ENCODE data around the gene OR8G1. TPM values are rescaled to one million over a fixed set of nuclear protein-coding genes. Genes with fewer than 3 reads are reported as not detected.

OR8G1 gene
- not detected for total RNA-seq

- Mint-ChIP-seq H3K4me3 (no peak within 1 kb of the TSS), H3K4me1 (no peaks in the 10 kb centered on the region), H3K27me3 (no peaks in the 10 kb centered on the region), H3K36me3 (ENCODE audit: low read depth) (no peaks in the 10 kb centered on the region), H3K9me3 (no peaks in the 10 kb centered on the region), H3K27ac (no peak within 1 kb of the TSS)
- no peak for DNase-seq
- CTCF ChIA-PET, result no interaction called here
- POLR2A ChIA-PET, result no interaction called here
Observed at GRCh38 chr11:124240621-124241397, at the start of gene OR8G1. Gene OR8G1, plus strand, starts transcription at chr11:124241095. Its CDS starts 8,581 bp downstream, at chr11:124249676.

- H3K4me1 Mint-ChIP-seq, result no peaks in the 10 kb centered on the region
- DNase-seq, result no peak
- H3K27ac Mint-ChIP-seq, result no peak overlapping the region
- no peak overlapping the region for H3K4me3 Mint-ChIP-seq
- CTCF ChIA-PET, result interaction anchor here (3.9 kb wide), 1 partner anchor 123 kb away, joined by 84 read pairs; no protein-coding TSS in a partner anchor
- H3K9me3 Mint-ChIP-seq, result no peaks in the 10 kb centered on the region
- peaks cover 1% of the 10 kb centered on the region for H3K27me3 Mint-ChIP-seq
- POLR2A ChIA-PET, result no interaction called here
- H3K36me3 Mint-ChIP-seq (ENCODE audit: low read depth), result no peaks in the 10 kb centered on the region
Observed at GRCh38 chr11:124193221-124194010, 47.5 kb upstream of the OR8G1 start.

- ChIA-PET CTCF (interaction anchor here (0.7 to 3.9 kb wide), 7 partner anchors 40 to 130 kb away, joined by 3 to 84 read pairs (median 3); no protein-coding TSS in a partner anchor), POLR2A (no interaction called here)
- no peak overlapping the region for H3K4me3 Mint-ChIP-seq
- no peaks in the 10 kb centered on the region for H3K9me3 Mint-ChIP-seq
- no peak overlapping the region for H3K27ac Mint-ChIP-seq
- H3K36me3 Mint-ChIP-seq (ENCODE audit: low read depth), result no peaks in the 10 kb centered on the region
- H3K27me3 Mint-ChIP-seq, result peaks cover 1% of the 10 kb centered on the region
- no peaks in the 10 kb centered on the region for H3K4me1 Mint-ChIP-seq
- no peak for DNase-seq
Observed at GRCh38 chr11:124194293-124195188, 46.4 kb upstream of the OR8G1 start.

- POLR2A ChIA-PET, result no interaction called here
- CTCF ChIA-PET, result interaction anchor here (0.8 to 3.9 kb wide), 5 partner anchors 41 to 131 kb away, joined by 3 to 84 read pairs (median 4); no protein-coding TSS in a partner anchor
- H3K27ac Mint-ChIP-seq, result no peak overlapping the region
Observed at GRCh38 chr11:124195189-124195734, 45.6 kb upstream of the OR8G1 start.

GRCh38 chr11:124197999-124198398 is 42.9 kb upstream of the OR8G1 start:
- CTCF ChIA-PET, result interaction anchor here (3.1 kb wide), 1 partner anchor 127 kb away, joined by 24 read pairs; no protein-coding TSS in a partner anchor
- H3K4me3 Mint-ChIP-seq, result no peak overlapping the region
- POLR2A ChIA-PET, result no interaction called here
- no peaks in the 10 kb centered on the region for H3K9me3 Mint-ChIP-seq
- no peak for DNase-seq
- no peak overlapping the region for H3K27ac Mint-ChIP-seq
- no peaks in the 10 kb centered on the region for H3K4me1 Mint-ChIP-seq
- no peaks in the 10 kb centered on the region for H3K36me3 Mint-ChIP-seq (ENCODE audit: low read depth)
- peaks cover 1% of the 10 kb centered on the region for H3K27me3 Mint-ChIP-seq

More at GRCh38 chr11:124195189-124195734, 45.6 kb upstream of the OR8G1 start:
- H3K4me1 Mint-ChIP-seq, result no peaks in the 10 kb centered on the region
- no peaks in the 10 kb centered on the region for H3K9me3 Mint-ChIP-seq
- DNase-seq, result peak; percentile 50
- peaks cover 1% of the 10 kb centered on the region for H3K27me3 Mint-ChIP-seq
- no peak overlapping the region for H3K4me3 Mint-ChIP-seq
- no peaks in the 10 kb centered on the region for H3K36me3 Mint-ChIP-seq (ENCODE audit: low read depth)

GRCh38 chr11:124198897-124199296 is 42.0 kb upstream of the OR8G1 start:
- no peak for DNase-seq
- CTCF ChIA-PET, result interaction anchor here (3.1 kb wide), 1 partner anchor 128 kb away, joined by 24 read pairs; no protein-coding TSS in a partner anchor

GRCh38 chr11:124199702-124200101 is 41.2 kb upstream of the OR8G1 start:
- Mint-ChIP-seq H3K4me1 (no peaks in the 10 kb centered on the region), H3K9me3 (no peaks in the 10 kb centered on the region), H3K27ac (no peak overlapping the region), H3K36me3 (ENCODE audit: low read depth) (no peaks in the 10 kb centered on the region), H3K4me3 (no peak overlapping the region), H3K27me3 (no peaks in the 10 kb centered on the region)
- ChIA-PET CTCF (no interaction called here), POLR2A (no interaction called here)
- DNase-seq, result no peak

More at GRCh38 chr11:124198897-124199296, 42.0 kb upstream of the OR8G1 start:
- no peak overlapping the region for H3K4me3 Mint-ChIP-seq
- no peaks in the 10 kb centered on the region for H3K9me3 Mint-ChIP-seq
- H3K27me3 Mint-ChIP-seq, result peaks cover under 1% of the 10 kb centered on the region
- no peak overlapping the region for H3K27ac Mint-ChIP-seq
- H3K36me3 Mint-ChIP-seq (ENCODE audit: low read depth), result no peaks in the 10 kb centered on the region
- H3K4me1 Mint-ChIP-seq, result no peaks in the 10 kb centered on the region
- POLR2A ChIA-PET, result no interaction called here

GRCh38 chr11:124200671-124201070 is 40.2 kb upstream of the OR8G1 start:
- ChIA-PET POLR2A (no interaction called here), CTCF (no interaction called here)
- Mint-ChIP-seq H3K36me3 (ENCODE audit: low read depth) (no peaks in the 10 kb centered on the region), H3K27ac (no peak overlapping the region), H3K4me1 (no peaks in the 10 kb centered on the region), H3K9me3 (no peaks in the 10 kb centered on the region), H3K4me3 (no peak overlapping the region), H3K27me3 (no peaks in the 10 kb centered on the region)
- no peak for DNase-seq

- ChIA-PET POLR2A (no interaction called here), CTCF (interaction anchor here (1.7 kb wide), 1 partner anchor 134 kb away, joined by 7 read pairs; no protein-coding TSS in a partner anchor)
- H3K27ac Mint-ChIP-seq, result no peak overlapping the region
- no peaks in the 10 kb centered on the region for H3K9me3 Mint-ChIP-seq
- no peak for DNase-seq
- no peaks in the 10 kb centered on the region for H3K36me3 Mint-ChIP-seq (ENCODE audit: low read depth)
- no peak overlapping the region for H3K4me3 Mint-ChIP-seq
- H3K4me1 Mint-ChIP-seq, result no peaks in the 10 kb centered on the region
- peaks cover 3% of the 10 kb centered on the region for H3K27me3 Mint-ChIP-seq
Observed at GRCh38 chr11:124202951-124203350, 37.9 kb upstream of the OR8G1 start.

GRCh38 chr11:124204008-124204407 is 36.9 kb upstream of the OR8G1 start:
- H3K4me1 Mint-ChIP-seq, result no peaks in the 10 kb centered on the region
- H3K27me3 Mint-ChIP-seq, result peaks cover 3% of the 10 kb centered on the region
- ChIA-PET CTCF (interaction anchor here (1.7 kb wide), 1 partner anchor 135 kb away, joined by 7 read pairs; no protein-coding TSS in a partner anchor), POLR2A (interaction anchor here (0.9 kb wide), 1 partner anchor 134 kb away, joined by 3 read pairs; no protein-coding TSS in a partner anchor)
- DNase-seq, result no peak
- no peaks in the 10 kb centered on the region for H3K9me3 Mint-ChIP-seq
- no peak overlapping the region for H3K4me3 Mint-ChIP-seq
- H3K36me3 Mint-ChIP-seq (ENCODE audit: low read depth), result no peaks in the 10 kb centered on the region
- no peak overlapping the region for H3K27ac Mint-ChIP-seq

- no peak for DNase-seq
- Mint-ChIP-seq H3K4me1 (no peaks in the 10 kb centered on the region), H3K4me3 (no peak overlapping the region), H3K27ac (no peak overlapping the region), H3K27me3 (peaks cover 4% of the 10 kb centered on the region), H3K36me3 (ENCODE audit: low read depth) (no peaks in the 10 kb centered on the region), H3K9me3 (no peaks in the 10 kb centered on the region)
- CTCF ChIA-PET, result no interaction called here
- POLR2A ChIA-PET, result no interaction called here
Observed at GRCh38 chr11:124207102-124207792, 33.6 kb upstream of the OR8G1 start.

- no peaks in the 10 kb centered on the region for H3K9me3 Mint-ChIP-seq
- peaks cover 4% of the 10 kb centered on the region for H3K27me3 Mint-ChIP-seq
- H3K4me3 Mint-ChIP-seq, result no peak overlapping the region
- no peak overlapping the region for H3K27ac Mint-ChIP-seq
- ChIA-PET POLR2A (no interaction called here), CTCF (no interaction called here)
- no peak for DNase-seq
- no peaks in the 10 kb centered on the region for H3K36me3 Mint-ChIP-seq (ENCODE audit: low read depth)
- H3K4me1 Mint-ChIP-seq, result no peaks in the 10 kb centered on the region
Observed at GRCh38 chr11:124209824-124210357, 31.0 kb upstream of the OR8G1 start.

Measured in activated CD4-positive, alpha-beta memory T cell treated with anti-CD3 and anti-CD28 coated beads, Interleukin-2, amount 10 ng/mL, durations not matched to agents 7 days and 5 days (primary cell).